ENCODE measurements around the gene MRPS11.
"Not testable (repeated sequence)": the region's sequence is repeated elsewhere in the genome, so short reads cannot be mapped to it uniquely, and the experiment has no call there.

Gene MRPS11

DNA sequence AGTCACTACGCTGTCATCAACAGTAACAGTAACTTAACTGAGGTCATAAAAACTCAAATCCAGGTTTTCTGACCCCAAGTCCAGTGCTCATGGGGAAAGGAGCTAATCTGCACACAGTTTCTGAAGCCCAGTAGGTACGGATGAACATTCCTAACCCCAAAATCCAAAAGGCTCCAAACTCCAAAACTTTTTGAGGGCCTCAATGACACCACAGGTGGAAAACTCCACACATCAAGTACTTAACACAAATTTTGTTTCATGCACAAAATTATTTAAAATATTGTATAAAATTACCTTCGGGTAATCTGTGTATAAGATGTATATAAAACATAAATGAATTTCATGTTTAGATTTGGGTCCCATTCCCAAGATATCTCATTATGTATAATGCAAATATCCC, 10.8 kb upstream of the MRPS11 start:
- no peak for DNase-seq

- no peak for DNase-seq
Observed at GRCh38 chr15:88463870-88464532, 3.5 kb upstream of the MRPS11 start.

GRCh38 chr15:88465633-88466224, 1.8 kb upstream of the MRPS11 start:
- no peak for DNase-seq

DNA sequence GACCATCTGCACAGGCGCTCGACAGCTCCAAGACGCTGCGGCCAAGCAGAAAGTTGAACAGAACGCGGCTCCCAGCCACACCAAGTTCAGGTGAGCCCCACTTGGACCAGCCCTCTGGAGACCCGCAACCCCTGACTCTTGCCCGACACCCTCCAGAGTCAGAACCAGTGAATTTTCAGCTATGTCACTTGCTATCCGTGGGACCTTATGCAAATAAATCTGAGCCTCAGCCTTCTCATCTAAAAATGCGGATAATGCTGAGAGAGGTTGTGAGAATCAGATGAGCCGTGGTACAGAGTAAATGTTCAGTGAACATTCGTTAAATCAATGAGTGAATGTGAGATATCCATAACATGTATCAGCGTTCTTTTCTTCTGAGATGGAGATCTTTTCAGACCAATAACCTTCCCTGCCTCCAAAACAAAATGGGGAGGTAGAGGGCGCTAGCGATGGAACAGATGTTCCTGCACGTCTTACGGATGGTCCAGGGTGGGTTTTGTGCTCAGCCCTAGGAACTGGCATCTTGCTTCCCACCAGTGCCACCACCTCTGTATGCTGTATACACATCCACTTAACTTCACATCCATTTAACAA, 524 bp downstream of the MRPS11 start:
- DNase-seq, result peak; percentile 19

DNA sequence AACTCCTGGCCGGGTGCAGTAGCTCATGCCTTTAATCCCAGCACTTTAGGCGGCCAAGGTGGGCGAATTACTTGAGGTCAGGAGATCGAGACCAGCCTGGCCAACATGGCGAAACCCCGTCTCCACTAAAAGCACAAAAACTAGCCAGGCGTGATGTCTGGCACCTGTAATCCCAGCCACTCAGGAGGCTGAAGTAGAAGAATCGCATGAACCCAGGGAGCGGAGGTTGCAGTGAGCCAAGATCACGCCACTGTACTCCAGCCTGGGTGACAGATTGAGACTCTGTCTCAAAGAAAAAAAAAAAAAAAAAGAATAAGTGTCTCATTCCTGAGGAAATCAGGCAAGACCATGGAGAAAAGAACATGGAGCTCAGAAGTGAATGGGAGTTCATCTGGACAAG, 1.2 kb downstream of the MRPS11 start:
- DNase-seq, result not testable (repeated sequence)

DNA sequence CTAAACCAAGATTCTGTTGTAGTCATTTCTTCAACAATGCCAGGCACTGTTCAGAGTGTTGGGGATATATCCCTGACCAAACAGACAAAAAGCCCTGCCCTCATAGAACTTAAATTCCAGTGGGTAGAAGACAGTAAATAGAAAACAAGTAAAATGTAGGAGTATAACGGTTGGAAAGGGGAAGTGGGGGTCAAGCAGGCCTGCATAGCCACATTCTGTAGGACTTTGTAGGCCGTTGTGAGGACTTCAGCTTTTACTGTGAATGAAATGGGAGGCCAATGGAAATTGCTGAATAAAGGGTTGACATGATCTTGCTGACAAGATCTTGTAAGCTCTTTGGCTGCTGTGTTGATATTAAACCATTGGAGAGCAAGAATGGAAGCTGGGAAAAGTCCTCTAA, 1.8 kb downstream of the MRPS11 start:
- DNase-seq, result no peak

DNA sequence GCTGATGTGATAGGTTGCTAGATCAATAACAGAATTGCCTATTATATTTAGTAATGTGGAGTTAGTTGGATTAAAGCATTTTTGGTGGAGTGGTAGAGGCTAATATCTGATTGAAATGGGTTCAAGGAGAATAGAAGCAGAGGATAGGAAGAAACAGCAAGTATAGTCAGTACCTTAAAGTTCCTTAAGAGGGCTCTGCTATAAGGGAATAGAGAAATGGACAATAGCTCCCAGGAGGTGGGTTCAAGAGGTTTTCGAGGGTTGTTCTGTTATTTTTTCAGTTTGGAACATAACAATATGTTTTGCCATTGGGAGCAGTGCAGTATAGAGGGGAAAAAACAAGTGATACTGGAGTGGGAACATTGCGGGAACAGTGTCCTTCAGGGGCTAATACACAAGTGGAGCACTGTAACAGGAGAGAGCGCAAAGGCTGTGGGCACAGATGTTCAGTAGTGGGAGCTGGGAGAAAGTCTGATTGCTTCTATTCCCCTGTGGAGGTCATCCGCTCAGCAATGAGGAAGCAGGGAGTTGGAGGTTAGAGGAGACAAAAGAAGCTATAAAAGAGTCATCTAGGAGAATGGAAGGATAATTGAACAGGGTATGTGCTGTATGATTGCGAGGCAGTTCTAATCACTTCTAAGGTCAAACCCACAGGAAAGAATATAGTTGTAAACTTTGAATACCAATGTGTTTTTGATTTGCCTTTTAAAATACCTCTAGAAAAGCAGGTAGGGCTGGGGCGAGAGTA, 3.3 kb downstream of the MRPS11 start:
- peak; percentile 19 for DNase-seq

- DNase-seq, result no peak
Observed at GRCh38 chr15:88472225-88472624, 4.7 kb downstream of the MRPS11 start.

DNA sequence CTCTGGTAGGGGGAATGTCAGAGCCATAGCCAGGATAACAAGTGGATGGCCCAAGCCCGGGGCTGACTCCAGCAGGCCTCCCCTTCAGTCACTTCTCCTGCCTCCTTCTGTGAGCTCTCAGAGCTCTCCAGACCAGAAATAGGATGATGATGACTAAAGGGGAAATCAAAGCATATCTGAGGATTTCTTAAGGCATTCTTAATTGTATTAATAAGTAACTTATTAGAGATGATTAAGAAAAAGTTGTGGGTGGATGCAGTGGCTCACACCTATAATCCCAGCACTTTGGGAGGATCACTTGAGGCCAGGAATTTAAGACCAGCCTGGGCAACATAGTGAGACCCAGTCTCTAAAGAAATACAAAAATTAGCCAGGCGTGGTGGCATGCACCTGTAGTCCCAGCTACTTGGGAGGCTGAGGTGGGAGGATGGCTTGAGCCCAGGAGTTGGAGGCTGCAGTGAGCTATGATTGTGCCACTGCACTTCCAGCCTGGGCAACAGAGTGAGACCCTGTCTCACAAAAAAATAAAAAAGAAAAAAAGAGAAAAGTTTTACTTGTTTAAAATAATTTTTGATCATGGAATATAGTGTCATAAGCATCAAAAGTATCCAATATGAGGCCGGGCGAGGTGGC, 6.3 kb downstream of the MRPS11 start:
- not testable (repeated sequence) for DNase-seq

DNA sequence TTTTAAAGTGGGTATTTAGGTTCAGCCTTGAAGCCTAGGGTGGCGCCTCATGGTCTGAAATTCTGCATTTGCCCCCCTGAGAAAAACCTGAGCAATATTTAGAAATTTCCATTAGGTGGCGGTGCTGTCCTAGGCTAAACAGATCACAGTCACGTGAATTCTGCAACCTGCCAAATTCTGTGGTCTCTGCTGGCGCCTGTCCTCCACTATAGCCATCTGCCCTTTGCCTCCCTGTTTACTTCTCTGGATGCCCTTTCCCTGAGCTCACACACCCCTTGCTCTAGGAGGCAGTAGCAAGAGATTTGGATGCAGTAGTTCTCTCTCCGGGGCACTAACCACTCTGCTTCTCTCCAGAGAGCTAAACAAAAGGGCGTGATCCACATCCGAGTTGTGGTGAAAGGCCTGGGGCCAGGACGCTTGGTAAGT, 9.1 kb downstream of the MRPS11 start:
- peak; percentile 52 for DNase-seq

GRCh38 chr15:88477126-88477525, 9.6 kb downstream of the MRPS11 start:
- DNase-seq, result no peak

DNA sequence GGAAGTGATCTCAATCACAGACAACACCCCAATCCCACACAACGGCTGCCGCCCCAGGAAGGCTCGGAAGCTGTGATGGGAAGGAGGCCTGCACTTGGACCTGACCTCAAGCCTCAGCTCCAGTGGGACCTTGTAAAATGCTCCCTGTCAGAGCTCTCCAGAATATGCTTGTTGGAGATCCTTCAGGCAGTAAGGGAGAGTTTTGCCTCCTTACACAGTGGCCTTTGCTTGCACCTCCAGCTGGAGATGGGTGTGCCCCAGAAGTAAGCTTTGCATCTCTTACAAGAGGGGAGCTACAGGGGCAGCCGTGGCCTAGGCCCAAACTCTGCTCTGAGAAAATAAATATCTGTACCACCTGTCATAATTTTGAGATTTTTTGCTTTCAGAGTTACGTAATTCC, 10.4 kb downstream of the MRPS11 start:
- DNase-seq, result no peak

GRCh38 chr15:88479169-88479568, 11.7 kb downstream of the MRPS11 start:
- no peak for DNase-seq

GRCh38 chr15:88480981-88481380, 13.5 kb downstream of the MRPS11 start:
- DNase-seq, result no peak

- no peak for DNase-seq
Observed at GRCh38 chr15:88482263-88482662, 14.8 kb downstream of the MRPS11 start.

DNA sequence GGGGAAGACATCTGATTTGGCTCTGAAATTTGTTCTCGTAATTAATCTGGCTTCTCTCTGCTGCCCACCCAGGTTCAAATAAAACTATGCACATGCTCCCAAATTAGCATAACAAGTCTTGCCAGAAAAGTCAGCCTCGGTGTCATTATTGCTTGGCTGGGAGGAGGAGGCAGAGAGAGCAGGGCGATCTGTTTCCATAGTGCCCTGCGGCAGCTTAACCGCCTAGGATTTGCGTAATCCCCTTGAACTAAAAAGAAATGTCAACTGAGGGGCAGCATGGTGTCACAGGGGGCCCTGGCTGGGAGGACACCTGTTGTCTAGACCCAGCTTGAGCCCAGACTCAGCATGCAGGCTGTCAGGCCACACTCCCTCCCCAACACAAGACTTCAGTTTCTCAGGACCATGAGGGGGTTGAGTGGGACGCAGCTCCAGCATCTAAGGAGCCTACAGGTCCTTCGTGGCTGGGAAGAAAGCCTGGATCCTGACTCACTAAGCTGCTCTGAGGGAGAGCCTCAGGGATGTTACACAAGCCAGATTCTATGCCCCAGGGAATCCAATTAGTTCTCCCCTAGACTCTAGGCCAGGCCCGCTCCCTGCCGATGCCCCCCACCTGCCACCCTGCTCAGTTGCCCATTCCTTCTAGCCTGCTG, 17.3 kb downstream of the MRPS11 start:
- DNase-seq, result peak; percentile 20

GRCh38 chr15:88487178-88487795, 19.8 kb downstream of the MRPS11 start:
- no peak for DNase-seq

- no peak for DNase-seq
Observed at GRCh38 chr15:88487796-88488523, 20.5 kb downstream of the MRPS11 start.

DNA sequence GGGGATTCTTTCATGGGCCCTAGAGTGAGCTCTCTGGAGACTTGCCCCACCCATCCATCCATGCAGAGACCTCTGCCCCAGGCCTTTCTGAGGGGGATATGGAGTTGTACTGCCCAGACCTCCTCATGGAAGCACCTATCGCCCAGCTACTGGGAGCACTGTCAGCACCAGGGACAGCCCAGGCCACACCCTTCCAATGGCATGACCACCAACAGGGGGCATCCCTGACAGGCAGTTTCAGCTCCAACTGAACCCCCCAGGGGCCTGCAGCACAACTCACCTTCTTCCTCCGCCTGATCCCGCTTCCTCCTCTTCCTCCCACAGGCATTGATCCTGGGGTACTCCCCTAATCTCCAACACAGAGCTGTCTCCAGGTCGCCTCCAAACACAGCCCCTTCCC, 21.8 kb downstream of the MRPS11 start:
- no peak for DNase-seq

DNA sequence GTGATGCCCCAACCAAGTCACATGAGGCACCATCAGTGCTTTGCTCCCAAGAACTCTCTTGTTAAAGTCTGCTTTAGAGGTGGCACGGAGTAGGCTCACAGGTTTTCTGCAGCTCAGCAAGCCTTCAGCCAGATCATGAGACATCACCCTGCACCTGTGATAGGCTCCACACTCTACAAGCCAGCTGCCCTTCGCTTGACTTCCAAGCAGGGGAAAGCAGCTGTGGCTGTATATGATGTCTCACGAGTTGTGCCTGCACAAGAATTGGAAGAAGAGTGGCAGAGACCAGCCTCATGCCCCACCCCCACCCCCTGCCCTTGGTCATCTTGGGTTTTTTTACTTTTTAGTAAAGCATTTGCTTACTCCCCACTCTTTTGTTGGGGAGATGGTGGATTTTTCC, 22.5 kb downstream of the MRPS11 start:
- no peak for DNase-seq

DNA sequence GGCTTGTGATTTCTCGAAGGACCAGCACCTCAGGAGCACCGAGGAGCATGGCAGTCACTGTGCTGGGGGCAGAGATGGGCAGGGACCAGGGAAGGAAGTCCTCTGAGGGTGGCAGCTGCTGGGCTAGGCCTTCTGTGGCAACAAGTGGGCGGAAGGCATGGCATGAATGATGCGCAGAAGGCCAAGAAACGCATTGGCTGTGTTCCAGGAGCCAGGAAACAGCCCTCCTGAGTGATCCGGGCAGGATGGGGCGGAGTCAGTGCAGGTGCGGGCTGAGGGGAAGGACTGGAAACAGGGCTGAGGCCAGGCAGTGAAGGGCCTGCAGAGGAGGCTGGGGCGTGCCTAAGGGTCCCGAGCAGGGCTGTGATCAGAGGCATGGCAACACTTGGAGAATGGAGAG, 23.6 kb downstream of the MRPS11 start:
- peak; percentile 77 for DNase-seq

DNA sequence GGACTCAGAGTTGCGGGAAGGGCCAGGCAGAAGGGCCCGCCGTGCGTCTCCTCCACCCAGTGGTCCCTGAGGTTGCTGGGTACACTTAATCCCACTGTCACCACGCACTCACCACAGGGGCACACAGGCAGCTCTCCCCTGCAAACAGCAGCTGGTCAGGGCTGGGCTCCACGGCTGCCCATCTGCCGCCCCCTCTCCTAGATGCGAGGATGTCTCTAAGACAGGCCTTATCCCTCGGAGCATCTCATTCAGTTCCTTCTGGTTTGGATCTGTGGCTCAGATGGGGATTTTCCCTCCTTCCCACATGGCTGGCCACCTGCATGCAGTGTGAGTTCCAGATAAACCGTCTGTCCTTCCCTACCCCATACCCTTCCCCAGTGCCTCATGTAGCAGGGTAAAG, 26.3 kb downstream of the MRPS11 start:
- DNase-seq, result peak; percentile 17
